ENCODE measurements around the gene S1PR1.

The S1PR1 gene

GRCh38 chr1:101250222-101250621, 13.4 kb downstream of the S1PR1 start:
- no peak for DNase-seq

GRCh38 chr1:101250656-101251272, 13.9 kb downstream of the S1PR1 start:
- no peak for DNase-seq

- DNase-seq, result no peak
These were observed 14.7 kb downstream of the S1PR1 start for GRCh38 chr1:101251504-101251903.

- DNase-seq, result no peak
These were observed 17.3 kb downstream of the S1PR1 start for GRCh38 chr1:101253976-101254674.

GRCh38 chr1:101257500-101258325, 20.9 kb downstream of the S1PR1 start:
- no peak for DNase-seq

- no peak for DNase-seq
These were observed 22.9 kb downstream of the S1PR1 start for GRCh38 chr1:101259744-101260148.

- DNase-seq, result no peak
These were observed 23.9 kb downstream of the S1PR1 start for GRCh38 chr1:101260556-101261350.

- no peak for DNase-seq
These were observed 24.8 kb downstream of the S1PR1 start for GRCh38 chr1:101261623-101262022.

- no peak for DNase-seq
These were observed 25.2 kb downstream of the S1PR1 start for GRCh38 chr1:101262060-101262459.

GRCh38 chr1:101262630-101263348, 26.0 kb downstream of the S1PR1 start:
- no peak for DNase-seq

- DNase-seq, result no peak
These were observed 27.9 kb downstream of the S1PR1 start for GRCh38 chr1:101264697-101265096.

- DNase-seq, result no peak
These were observed 28.9 kb downstream of the S1PR1 start for GRCh38 chr1:101265684-101266083.

GRCh38 chr1:101267082-101267481, 30.3 kb downstream of the S1PR1 start:
- DNase-seq, result no peak

- DNase-seq, result no peak
These were observed 32.1 kb downstream of the S1PR1 start for GRCh38 chr1:101268893-101269292.

- DNase-seq, result no peak
These were observed 38.9 kb downstream of the S1PR1 start for GRCh38 chr1:101275672-101276071.

- DNase-seq, result no peak
These were observed 40.0 kb downstream of the S1PR1 start for GRCh38 chr1:101276818-101277217.

- no peak for DNase-seq
These were observed 41.4 kb downstream of the S1PR1 start for GRCh38 chr1:101278238-101278637.

GRCh38 chr1:101278845-101279244, 42.0 kb downstream of the S1PR1 start:
- no peak for DNase-seq

GRCh38 chr1:101280049-101280592, 43.3 kb downstream of the S1PR1 start:
- no peak for DNase-seq

- DNase-seq, result no peak
These were observed 44.3 kb downstream of the S1PR1 start for GRCh38 chr1:101280942-101281654.

- DNase-seq, result no peak
These were observed 44.9 kb downstream of the S1PR1 start for GRCh38 chr1:101281751-101282150.

Data from activated naive CD4-positive, alpha-beta T cell (primary cell).